GM10847 (cell line): ENCODE results near the gene OR5C1.

ENCODE experiments used
- POLR2A ChIP-seq: IDR thresholded peaks from 2 replicates; pipeline ENCODE4 v1.6.1; 2011; ENCODE audit not compliant: insufficient read length; ENCODE audit errors: extremely low read depth

OR5C1 gene

GRCh38 chr9:122788831-122789230 lies at the start of gene OR5C1:
TSS of gene OR5C1 (plus strand) at chr9:122788933. CDS start at chr9:122788933, 0 bp downstream.
- no peak for TF ChIP-seq POLR2A

DNA sequence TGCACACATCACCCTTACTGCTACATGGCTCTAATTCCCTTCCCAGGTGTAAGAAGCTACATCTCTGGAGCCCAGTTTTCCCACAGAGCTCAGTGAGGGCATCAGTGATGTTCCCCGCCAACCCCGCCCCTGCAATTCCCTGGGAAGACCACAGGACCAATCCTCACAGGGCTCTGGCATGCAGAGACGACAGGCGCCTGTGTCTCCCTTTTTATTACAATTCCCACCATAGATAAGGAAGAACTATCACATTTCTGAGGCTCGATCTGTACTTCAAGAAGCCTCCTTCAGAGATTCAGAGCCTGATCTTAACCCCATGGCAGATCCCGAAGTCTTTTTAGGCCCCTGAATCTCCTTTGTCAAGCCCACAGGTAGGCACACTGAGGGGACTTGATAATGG lies 46.7 kb upstream of the OR5C1 start, which contains the start of gene OR1L6:
TSS of gene OR1L6 (plus strand) at position 301 of the 400 bp plus-strand sequence. CDS start 7,545 bp downstream, outside the sequence.
- no peak for TF ChIP-seq POLR2A

- TF ChIP-seq POLR2A = no peak
These were observed 33.9 kb upstream of the OR5C1 start for GRCh38 chr9:122754825-122755224.

DNA sequence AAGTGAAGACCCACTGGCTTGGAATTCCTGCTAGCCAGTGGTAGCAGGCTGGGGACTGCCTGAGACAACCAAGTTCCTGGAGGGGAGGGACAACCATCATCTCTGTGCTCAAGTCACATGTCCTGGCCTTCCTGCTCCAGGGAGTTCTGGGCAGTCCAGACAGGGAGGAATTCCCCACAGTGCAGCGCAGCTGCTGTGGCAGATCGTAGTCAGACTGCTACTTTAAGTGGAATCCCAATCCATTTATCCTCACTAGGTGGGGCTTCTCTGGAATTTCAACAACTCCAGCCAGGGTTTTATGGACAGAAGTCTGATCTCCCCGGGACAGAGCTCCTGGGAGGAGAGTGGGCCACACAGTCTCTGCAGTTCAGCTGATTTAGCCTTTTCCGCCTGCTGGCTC lies 20.9 kb upstream of the OR5C1 start:
- no peak for TF ChIP-seq POLR2A

DNA sequence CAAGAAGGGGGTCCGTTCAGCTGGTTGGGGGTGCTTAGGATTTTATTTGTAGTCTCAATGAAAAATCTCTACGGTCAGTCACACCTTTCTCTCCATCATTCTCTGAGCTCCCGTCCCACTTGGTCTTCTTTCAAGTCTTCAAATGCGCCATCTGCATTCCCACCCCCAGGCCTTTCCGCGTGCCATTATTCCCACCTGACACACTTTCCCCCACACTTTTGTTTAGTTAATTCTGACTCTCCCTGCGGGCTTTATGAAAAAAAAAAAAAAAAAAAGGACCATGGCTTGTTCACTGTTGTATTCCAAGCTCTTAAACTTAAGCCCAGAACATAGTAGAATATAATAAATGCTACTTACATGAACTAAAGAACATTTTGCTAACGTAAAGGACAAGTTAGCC lies 11.7 kb upstream of the OR5C1 start:
- TF ChIP-seq POLR2A = no peak

GRCh38 chr9:122777935-122778627 lies 10.7 kb upstream of the OR5C1 start:
- no peak for TF ChIP-seq POLR2A

GRCh38 chr9:122779181-122779580 lies 9.6 kb upstream of the OR5C1 start:
- TF ChIP-seq POLR2A = no peak

DNA sequence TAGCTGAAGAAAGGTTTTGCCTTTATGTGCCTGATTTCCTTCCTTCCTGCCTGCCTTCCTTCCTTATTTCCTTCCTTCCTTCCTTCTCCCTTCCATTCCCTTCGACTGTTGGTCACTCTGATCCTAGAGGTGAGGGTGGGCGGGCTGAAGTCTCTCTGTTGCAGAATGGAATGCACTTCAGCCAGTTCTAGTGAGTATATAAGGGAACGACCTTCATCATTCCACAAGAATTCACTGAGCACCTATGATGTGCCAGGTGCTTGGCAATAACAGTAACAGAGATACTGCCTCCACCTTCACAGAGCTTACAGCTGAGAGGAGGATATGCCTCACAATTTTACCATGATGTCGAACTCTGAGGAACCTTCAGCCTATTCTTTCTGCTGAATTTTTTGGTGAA lies 8.7 kb upstream of the OR5C1 start:
- TF ChIP-seq POLR2A = no peak

- TF ChIP-seq POLR2A = no peak
These were observed 7.1 kb upstream of the OR5C1 start for GRCh38 chr9:122781671-122782070.

- TF ChIP-seq POLR2A = no peak
These were observed 3.5 kb upstream of the OR5C1 start for GRCh38 chr9:122785269-122785668.

GRCh38 chr9:122786338-122786737 lies 2.4 kb upstream of the OR5C1 start:
- TF ChIP-seq POLR2A = no peak

DNA sequence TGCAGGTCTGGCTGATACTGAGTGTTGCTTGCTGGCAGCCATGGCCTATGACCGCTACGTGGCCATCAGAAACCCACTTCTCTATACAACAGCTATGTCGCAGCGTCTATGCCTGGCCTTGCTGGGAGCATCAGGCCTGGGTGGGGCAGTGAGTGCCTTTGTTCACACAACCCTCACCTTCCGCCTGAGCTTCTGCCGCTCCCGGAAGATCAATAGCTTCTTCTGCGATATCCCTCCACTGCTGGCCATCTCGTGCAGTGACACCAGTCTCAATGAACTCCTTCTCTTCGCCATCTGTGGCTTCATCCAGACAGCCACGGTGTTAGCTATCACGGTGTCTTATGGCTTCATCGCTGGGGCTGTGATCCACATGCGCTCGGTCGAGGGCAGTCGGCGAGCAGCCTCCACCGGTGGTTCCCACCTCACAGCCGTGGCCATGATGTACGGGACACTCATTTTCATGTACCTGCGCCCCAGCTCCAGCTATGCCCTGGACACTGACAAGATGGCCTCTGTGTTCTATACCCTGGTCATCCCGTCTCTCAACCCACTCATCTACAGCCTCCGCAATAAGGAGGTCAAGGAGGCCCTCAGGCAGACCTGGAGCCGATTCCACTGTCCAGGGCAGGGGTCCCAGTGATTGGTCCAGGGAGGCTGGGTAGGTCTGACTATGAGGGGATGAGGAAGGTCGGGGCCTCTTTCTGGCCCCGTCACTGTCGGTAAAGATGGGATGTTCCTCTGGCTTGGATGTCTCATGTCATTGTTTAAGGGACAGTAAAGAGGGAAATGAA lies 718 bp downstream of the OR5C1 start:
- no peak for TF ChIP-seq POLR2A

GRCh38 chr9:122791872-122792669 lies 3.3 kb downstream of the OR5C1 start:
- TF ChIP-seq POLR2A = no peak

GRCh38 chr9:122797316-122798063 lies 8.8 kb downstream of the OR5C1 start:
- TF ChIP-seq POLR2A = no peak
